ENCODE data around the gene ZNF79.

GRCh38 chr9:127406799-127407491 is 17.2 kb upstream of the ZNF79 start:
- TF ChIP-seq CTCF (IDR thresholded peaks at IDR 0.05) = no peak
- TF ChIP-seq POLR2A (IDR thresholded peaks at IDR 0.05) = no peak
- no peak for TF ChIP-seq EP300 (IDR thresholded peaks at IDR 0.05)

All from upper lobe of left lung (tissue), 4 donors.